Activated CD4-positive, alpha-beta T cell treated with anti-CD3 and anti-CD28 coated beads, Interleukin-2, amount 50 U/mL, for 4 hours (primary cell): ENCODE measurements around the gene YPEL2.

Experiments
- DNase-seq, 2 experiments: peaks; one replicate each; pipeline ENCODE4 v3.0.0-alpha.2; 2020

The YPEL2 gene

GRCh38 chr17:59330053-59330942 is 1.2 kb upstream of the YPEL2 start:
- no peak for DNase-seq

GRCh38 chr17:59331929-59332748 is 684 bp downstream of the YPEL2 start:
- DNase-seq, result no peak

GRCh38 chr17:59332749-59333377 is 1.4 kb downstream of the YPEL2 start:
- DNase-seq, result no peak

- DNase-seq, result no peak
Observed at GRCh38 chr17:59333836-59334235, 2.4 kb downstream of the YPEL2 start.

DNA sequence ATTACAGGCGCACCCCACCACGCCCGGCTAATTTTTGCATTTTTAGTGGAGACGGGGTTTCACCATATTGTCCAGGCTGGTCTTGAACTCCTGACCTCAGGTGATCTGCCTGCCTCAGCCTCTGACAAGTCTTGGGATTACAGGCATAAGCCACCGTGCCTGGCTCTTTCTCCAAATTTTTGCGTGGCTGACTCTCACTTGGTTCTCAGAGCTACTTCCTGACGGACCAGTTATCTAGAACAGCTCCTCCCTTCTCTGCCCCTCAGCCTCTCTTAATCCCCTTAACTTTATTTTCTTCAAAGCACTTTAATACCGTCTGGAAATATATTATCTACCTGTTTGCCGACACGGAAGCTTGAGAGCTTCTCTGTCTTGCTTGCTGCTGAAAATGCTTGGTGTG is 4.2 kb downstream of the YPEL2 start:
- no peak for DNase-seq

GRCh38 chr17:59337741-59338299 is 6.4 kb downstream of the YPEL2 start:
- no peak for DNase-seq

DNA sequence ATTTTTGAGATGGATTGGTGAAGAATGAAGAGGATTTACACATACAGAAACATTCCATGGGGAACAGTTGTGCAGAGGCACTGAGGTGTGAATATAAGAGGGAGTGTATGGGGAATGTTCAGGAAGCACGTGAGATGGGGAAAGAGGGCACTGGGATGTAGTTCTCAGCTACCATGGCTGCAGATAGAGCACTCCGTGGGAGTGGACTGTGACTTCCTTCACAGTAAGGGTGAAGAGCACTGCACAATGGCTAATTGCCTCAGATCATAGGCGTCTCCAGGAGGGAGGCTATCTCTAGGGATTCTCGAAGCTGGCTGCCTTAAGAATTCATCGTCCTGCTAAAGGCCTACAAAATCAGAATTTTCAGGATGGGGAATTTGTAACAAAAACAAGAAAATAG is 7.0 kb downstream of the YPEL2 start:
- DNase-seq, result no peak

DNA sequence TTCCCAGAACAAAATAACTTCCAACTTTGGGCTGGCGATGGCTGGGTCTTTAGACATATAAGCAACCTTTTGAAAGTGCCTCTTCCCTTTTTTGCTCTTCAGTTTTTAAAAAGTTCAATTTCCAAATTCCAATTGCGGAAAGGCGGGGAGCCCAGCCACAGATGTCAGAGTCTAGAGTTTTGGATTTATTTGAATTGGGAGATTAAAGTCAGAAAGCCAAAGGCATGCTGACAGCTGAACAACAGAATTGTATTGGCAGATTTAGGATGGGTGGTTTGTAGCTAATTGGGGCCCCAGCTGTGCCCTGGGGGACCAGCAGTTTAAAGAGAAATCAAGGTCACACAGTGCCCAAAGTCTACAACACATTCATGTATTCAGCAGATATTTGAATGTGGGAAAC is 10.5 kb downstream of the YPEL2 start:
- no peak for DNase-seq

GRCh38 chr17:59342681-59343131 is 11.3 kb downstream of the YPEL2 start:
- no peak for DNase-seq

- no peak for DNase-seq
Observed at GRCh38 chr17:59345476-59345875, 14.0 kb downstream of the YPEL2 start.

GRCh38 chr17:59346341-59346740 is 14.9 kb downstream of the YPEL2 start:
- DNase-seq, result no peak

DNA sequence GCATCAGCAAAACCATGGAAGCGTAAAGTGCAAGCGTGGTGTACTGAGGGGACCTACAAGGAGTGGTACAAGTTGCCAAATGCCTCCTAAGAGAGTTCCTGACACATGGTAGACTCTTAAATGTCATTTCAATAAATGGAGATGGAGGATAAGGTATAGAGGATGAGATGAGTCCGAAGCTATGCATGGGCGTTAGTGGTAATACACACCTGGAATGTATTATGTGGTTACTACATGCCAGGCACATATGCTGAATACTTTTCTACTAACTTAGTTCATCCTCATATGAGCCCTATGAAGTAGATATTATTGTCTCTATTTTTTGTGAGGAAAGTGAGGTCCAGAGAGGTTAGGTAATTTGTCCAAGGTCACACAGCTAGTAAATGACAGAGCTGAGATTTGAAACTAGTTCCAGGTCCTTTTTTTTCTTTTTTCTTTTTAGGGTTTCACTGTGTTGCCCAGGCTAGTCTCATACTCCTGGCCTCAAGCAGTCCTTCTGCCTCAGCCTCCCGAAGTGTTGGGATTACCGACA is 15.5 kb downstream of the YPEL2 start:
- no peak for DNase-seq

DNA sequence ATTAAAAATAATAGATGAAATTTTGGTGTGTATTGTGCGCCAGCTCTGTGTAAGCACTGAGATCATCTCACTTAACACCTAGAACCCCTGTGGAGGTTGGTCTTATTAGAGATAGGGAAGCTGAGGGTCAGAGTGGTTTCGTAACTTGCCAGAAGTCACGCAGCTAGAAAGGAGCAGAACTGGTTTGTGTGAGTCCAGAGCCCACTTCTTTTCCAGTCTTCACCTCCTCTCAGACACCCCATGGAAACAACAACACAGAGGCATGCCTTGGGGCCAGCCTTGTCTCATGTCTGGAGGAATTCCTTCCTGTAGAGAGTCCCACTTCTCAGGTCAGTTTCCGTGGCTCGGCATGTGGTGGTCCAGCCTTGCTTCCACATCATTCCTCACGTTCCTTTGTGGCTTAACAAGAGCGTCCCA is 16.5 kb downstream of the YPEL2 start:
- DNase-seq, result no peak

DNA sequence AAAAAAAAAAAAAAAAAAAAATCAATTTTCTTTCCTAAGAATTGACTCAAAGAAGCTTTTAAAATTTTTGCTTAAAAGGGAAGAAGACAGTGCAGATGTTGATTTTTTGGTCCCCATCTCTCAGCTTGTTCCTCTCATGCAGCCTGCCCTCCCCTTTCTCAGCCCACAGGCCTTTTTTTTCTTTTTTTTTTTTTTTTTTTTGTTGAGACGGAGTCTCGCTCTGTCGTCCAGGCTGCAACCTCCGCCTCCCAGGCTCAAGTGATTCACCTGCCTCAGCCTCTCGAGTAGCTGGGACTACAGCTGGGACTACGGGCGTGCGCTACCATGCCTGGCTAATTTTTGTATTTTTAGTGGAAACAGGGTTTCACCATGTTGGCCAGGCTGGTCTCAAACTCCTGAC is 17.7 kb downstream of the YPEL2 start:
- DNase-seq, result no peak

DNA sequence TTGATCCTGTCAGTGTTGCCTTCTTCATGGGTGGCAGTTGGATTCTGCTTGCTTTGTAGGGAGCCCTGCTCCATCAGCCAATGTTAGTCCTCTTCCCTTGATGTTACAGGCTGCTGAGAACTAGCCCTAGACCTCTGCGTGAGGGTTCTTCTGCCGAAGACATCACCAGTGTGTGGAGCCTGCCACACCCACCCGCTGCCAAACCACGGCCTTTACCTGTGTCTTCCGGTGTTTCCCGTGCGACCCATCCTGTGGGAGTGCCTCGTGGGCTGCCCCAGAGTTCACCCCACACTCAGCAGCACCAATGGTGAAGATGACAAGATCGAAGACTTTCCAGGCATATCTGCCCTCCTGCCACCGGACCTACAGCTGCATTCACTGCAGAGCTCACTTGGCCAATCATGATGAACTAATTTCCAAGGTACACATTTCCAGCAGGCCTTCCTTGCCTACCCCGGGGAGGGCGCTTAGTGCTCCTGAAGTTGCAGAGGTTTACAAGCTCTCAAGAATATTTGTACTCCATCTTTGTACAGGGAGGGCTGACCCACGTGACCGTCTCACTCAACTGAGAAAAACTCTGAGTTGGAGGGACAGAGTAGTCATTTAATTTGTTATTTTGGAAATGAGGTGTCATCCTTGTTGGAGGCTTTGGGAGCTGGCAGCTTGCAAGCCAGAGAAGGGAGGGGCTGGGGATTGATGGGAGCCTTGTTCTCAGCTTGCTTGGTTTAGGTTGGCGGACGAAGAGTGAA is 21.8 kb downstream of the YPEL2 start:
- DNase-seq, result no peak

- DNase-seq, result no peak
Observed at GRCh38 chr17:59353936-59354755, 22.7 kb downstream of the YPEL2 start.

DNA sequence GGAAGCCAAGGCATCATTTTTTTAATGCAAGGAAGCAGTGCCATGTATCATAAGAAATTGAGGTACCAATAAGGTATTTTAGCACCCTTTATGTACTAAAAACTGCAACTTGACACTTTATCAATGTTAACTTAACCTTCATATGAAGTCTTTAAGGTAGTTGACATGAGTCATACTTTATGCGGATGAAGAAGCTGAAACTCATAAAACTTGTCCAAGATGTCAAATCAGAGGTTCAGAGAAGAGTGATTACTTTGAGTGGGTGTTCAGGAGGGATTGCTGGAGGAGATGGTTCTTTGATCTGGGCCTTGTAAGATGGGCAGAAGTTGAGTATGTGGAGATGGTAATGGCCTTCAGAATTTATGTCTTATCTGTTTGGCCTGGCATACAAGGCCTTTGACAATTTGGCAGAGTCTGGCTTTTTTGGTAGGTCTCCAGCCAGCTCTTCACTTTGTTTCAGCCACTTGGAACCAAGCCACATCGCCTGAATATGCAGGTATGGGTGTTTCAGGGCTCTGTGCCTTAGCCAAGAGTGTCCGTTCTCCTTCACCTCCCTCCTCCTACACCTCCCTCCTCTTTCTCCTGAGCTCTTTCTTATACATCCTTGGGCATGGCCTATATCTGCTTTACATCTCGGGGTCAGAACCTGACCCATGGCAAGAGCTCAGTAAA is 23.7 kb downstream of the YPEL2 start:
- DNase-seq, result no peak

GRCh38 chr17:59355702-59356325 is 24.4 kb downstream of the YPEL2 start:
- no peak for DNase-seq

DNA sequence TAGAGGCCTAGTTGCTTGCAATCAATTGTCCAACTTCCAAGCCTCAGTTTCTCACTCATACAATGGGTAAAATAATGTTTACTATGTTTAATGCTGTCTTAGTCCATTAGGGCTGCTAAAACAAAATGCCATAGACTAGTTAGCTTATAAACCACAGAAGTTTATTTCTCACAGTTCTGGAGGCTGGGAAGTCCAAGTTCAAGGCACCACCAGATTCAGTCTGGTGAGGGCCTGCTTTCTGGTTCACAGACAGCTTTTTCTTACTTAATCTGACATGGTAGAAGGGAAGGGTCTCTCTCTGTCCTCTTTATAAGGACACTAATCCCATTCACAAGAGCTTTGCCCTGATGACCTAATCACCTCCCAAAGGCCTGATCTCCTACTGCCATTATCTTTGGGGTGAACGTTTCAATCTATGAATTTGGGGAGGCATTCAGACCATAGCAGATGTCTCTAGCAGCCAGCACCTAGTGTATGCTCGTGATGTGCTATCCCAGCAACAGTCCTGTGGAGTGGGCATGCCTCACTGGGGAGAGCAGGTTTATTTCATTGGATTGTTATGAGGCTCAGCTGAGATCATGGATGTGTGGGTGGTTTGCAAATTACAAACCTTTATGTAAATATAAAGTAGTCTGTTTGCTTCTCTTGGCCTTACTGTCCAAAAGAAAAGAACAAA is 25.2 kb downstream of the YPEL2 start:
- no peak for DNase-seq
